Measurements from ENCODE around the gene DIPK1A. TPM values are rescaled to one million over a fixed set of nuclear protein-coding genes. Genes with fewer than 3 reads are reported as not detected.

DIPK1A gene
- total and polyA plus RNA-seq, 2 experiments from 2014 or later = 26.6 to 51.6 TPM

DNA sequence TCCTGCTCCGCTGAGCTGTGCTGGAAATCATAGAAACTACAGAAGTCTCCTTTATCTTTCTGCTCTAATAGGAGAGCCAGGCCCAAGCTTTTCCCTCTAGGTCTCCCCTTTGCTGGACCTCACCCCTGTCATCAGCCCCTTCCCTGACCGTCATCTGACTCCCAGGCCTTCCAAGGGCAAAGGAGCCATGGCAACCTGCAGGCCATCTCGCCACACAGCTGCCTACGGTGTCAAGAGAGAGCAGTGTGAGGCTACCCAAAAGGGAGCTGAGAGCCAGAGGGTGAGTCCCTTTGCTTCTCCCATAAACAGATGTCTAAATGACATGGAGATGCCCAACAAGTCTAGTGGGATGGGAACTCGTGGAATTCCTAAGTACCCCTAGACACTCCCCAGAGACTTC lies 37.6 kb upstream of the DIPK1A start:
- Histone ChIP-seq H3K4me1 (ENCODE audit: insufficient read depth) (no peaks in the 10 kb centered on the region), H3K9me3 (ENCODE audit: low read depth) (no peaks in the 10 kb centered on the region), H3K4me2 (ENCODE audit: unreplicated experiment) (no peak overlapping the region), H2AFZ (no peak overlapping the region), H3K36me3 (ENCODE audit: low read depth) (no peaks in the 10 kb centered on the region), H3K9ac (no peak overlapping the region), H3K27me3 (replicated peaks; ENCODE audit: insufficient read depth) (0 out of 2 replicates have a peak, but pooled peaks cover 6% of the 10 kb centered on the region), H3K79me2 (ENCODE audit: insufficient read depth) (no peaks in the 10 kb centered on the region), H4K20me1 (ENCODE audit: insufficient read depth) (no peaks in the 10 kb centered on the region), H3K9me2 (ENCODE audit: insufficient read depth) (no peaks in the 10 kb centered on the region), H3F3A (ENCODE audit: insufficient read depth) (peaks cover 7% of the 10 kb centered on the region), H3K27ac (no peak overlapping the region), H3K4me3 (no peak overlapping the region)
- in situ Hi-C loops (cut with MboI) = no loop called here
- 87 to 89% methylated on average over 5 of the region's 5 CpGs for WGBS, 2 experiments (ENCODE audit: low coverage in 1 of 2, low lambda C conversion rate in 2 of 2, missing lambda C conversion rate in 2 of 2)
- TF ChIP-seq EZH2phosphoT487 (IDR thresholded peaks at IDR 0.05; ENCODE audit: insufficient read depth, low read depth) (no peak), EZH2 (IDR thresholded peaks at IDR 0.05; ENCODE audit: insufficient read depth, poor library complexity, severe bottlenecking) (no peak)
- DNase-seq = no peak

DNA sequence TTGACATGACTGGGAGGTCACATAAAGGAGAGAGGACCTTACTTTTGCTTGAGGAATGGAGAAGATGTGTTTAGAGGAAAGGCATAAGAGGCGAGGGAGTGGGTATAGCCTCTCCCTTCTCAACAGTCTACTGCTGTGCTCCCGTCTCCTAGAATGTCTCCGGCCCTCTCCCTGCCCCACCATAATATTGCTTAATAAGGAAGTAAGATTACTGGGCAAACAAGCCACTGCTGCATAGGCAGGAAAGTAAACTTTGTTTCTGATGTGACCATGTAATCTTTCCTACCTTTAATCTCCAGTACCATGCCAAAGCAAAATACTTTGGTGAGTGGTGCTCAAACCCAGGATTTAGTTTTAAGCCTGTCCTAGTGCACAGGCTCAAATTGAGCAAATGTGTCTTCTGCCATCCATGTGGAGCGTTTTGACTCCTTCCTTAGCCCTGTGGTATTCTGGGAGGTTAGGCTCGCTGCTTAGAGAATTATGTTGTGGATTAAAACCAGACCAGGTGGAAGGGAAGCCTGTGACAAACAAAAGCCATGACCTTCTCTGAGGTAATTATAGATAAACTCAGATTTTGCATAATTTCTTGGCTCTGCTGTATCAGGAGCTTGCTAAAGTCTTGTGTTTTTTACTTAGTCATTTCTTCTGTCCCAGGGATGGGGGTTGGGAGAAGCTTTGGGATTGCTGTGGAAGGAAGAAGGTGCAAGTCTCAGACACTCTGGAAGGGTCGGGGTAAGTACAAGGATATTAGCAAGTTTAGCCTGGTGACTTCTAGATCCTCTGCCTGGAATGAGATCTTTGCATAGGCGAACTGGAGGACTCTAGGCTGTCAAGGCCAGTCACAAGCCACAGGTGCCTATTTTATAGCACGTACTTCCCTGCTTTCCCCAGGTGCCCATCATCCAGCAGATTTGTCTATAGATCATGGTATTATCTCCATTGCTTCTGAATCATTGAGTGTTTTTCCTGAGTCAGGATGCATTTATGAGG lies 34.5 kb upstream of the DIPK1A start:
- Histone ChIP-seq H3K4me3 (no peak overlapping the region), H3K9me3 (ENCODE audit: low read depth) (no peaks in the 10 kb centered on the region), H3K4me1 (ENCODE audit: insufficient read depth) (no peaks in the 10 kb centered on the region), H3K9ac (no peak overlapping the region), H3K79me2 (ENCODE audit: insufficient read depth) (no peaks in the 10 kb centered on the region), H4K20me1 (ENCODE audit: insufficient read depth) (no peaks in the 10 kb centered on the region), H3K4me2 (ENCODE audit: unreplicated experiment) (no peak overlapping the region), H3K36me3 (ENCODE audit: low read depth) (no peaks in the 10 kb centered on the region), H3K9me2 (ENCODE audit: insufficient read depth) (no peaks in the 10 kb centered on the region), H3K27ac (no peak overlapping the region), H3F3A (ENCODE audit: insufficient read depth) (peaks cover 4% of the 10 kb centered on the region), H3K27me3 (replicated peaks; ENCODE audit: insufficient read depth) (no peaks in the 10 kb centered on the region), H2AFZ (no peak overlapping the region)
- no peak for DNase-seq
- in situ Hi-C loops (cut with MboI) = no loop called here
- 72 to 73% methylated on average over 8 of the region's 8 CpGs for WGBS, 2 experiments (ENCODE audit: low coverage in 1 of 2, low lambda C conversion rate in 2 of 2, missing lambda C conversion rate in 2 of 2)
- TF ChIP-seq EZH2 (IDR thresholded peaks at IDR 0.05; ENCODE audit: insufficient read depth, poor library complexity, severe bottlenecking) (no peak), EZH2phosphoT487 (IDR thresholded peaks at IDR 0.05; ENCODE audit: insufficient read depth, low read depth) (no peak)

DNA sequence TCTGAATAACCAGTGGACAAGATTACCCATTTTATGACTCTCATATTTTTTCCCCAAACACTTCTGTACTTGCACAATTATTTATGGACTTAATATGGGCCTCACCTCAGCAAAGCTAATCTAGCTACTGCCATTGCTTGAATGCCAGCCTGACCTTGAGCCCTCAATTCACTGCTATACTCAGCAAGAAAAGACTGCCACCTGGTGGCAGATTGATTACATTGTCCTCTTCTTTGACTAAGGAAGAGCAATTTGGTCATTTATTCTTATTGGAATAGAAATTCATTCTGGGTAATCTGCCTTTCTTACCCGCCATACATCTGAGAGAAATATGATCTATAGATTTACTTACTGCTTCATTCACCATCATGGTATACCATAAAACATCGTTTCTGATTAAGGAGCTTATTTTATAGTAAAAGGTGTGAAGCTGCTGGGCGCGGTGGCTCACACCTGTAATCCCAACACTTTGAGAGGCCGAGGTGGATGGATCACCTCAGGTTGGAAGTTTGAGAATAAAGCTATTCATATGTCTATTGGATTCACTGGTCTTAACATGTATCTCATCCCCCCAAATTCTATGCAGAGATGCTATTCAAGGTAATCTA lies 32.9 kb upstream of the DIPK1A start:
- Histone ChIP-seq H3F3A (ENCODE audit: insufficient read depth) (peaks cover 2% of the 10 kb centered on the region; the same call in 1 of the 2 replicates), H3K4me3 (no peak overlapping the region), H3K4me2 (ENCODE audit: unreplicated experiment) (no peak overlapping the region), H3K9me2 (ENCODE audit: insufficient read depth) (no peaks in the 10 kb centered on the region), H2AFZ (no peak overlapping the region), H3K4me1 (ENCODE audit: insufficient read depth) (peaks cover 2% of the 10 kb centered on the region; the same call in 1 of the 2 replicates), H3K79me2 (ENCODE audit: insufficient read depth) (no peaks in the 10 kb centered on the region), H4K20me1 (ENCODE audit: insufficient read depth) (no peaks in the 10 kb centered on the region), H3K27me3 (replicated peaks; ENCODE audit: insufficient read depth) (no peaks in the 10 kb centered on the region), H3K36me3 (ENCODE audit: low read depth) (no peaks in the 10 kb centered on the region), H3K9me3 (ENCODE audit: low read depth) (no peaks in the 10 kb centered on the region), H3K9ac (no peak overlapping the region), H3K27ac (no peak overlapping the region)
- peak; percentile 87 for DNase-seq
- TF ChIP-seq EZH2phosphoT487 (IDR thresholded peaks at IDR 0.05; ENCODE audit: insufficient read depth, low read depth) (no peak), EZH2 (IDR thresholded peaks at IDR 0.05; ENCODE audit: insufficient read depth, poor library complexity, severe bottlenecking) (no peak)
- in situ Hi-C loops (cut with MboI) = loop anchor here (5.0 kb wide), 1 partner anchor 137 kb away; no protein-coding TSS in a partner anchor
- WGBS, 2 experiments (ENCODE audit: low coverage in 1 of 2, low lambda C conversion rate in 2 of 2, missing lambda C conversion rate in 2 of 2) = 57 to 59% methylated on average over 5 of the region's 5 CpGs

DNA sequence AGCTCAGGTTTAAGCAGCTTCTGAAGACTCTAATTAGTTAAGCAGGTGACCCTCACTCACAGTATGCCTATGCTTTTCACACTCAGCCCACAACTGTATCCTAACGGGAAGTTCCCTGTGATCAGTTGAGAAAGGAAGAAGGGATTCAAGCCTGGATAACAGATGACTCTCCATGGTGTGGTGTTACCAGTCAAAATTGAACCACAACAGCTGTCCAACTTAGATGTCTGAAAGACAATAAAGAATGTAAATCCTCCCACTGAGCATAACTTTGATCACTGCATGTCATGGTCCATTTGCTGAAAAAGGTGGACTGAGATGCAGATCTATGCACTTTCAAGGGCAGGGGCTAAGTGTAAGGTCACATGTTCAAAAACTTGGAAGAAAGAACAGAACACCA lies 32.3 kb upstream of the DIPK1A start:
- Histone ChIP-seq H4K20me1 (ENCODE audit: insufficient read depth) (no peaks in the 10 kb centered on the region), H3K27me3 (replicated peaks; ENCODE audit: insufficient read depth) (no peaks in the 10 kb centered on the region), H3K79me2 (ENCODE audit: insufficient read depth) (no peaks in the 10 kb centered on the region), H2AFZ (no peak overlapping the region), H3K36me3 (ENCODE audit: low read depth) (no peaks in the 10 kb centered on the region), H3K27ac (no peak overlapping the region), H3F3A (ENCODE audit: insufficient read depth) (peaks cover 4% of the 10 kb centered on the region; the same call in 1 of the 2 replicates), H3K4me2 (ENCODE audit: unreplicated experiment) (no peak overlapping the region), H3K9ac (no peak overlapping the region), H3K4me3 (no peak overlapping the region), H3K9me2 (ENCODE audit: insufficient read depth) (no peaks in the 10 kb centered on the region), H3K4me1 (ENCODE audit: insufficient read depth) (peaks cover 4% of the 10 kb centered on the region; the same call in 1 of the 2 replicates), H3K9me3 (ENCODE audit: low read depth) (no peaks in the 10 kb centered on the region)
- TF ChIP-seq EZH2 (IDR thresholded peaks at IDR 0.05; ENCODE audit: insufficient read depth, poor library complexity, severe bottlenecking) (no peak), EZH2phosphoT487 (IDR thresholded peaks at IDR 0.05; ENCODE audit: insufficient read depth, low read depth) (no peak)
- in situ Hi-C loops (cut with MboI) = loop anchor here (5.0 kb wide), 1 partner anchor 136 kb away; no protein-coding TSS in a partner anchor
- DNase-seq = no peak
- WGBS, 2 experiments (ENCODE audit: low coverage in 1 of 2, low lambda C conversion rate in 2 of 2, missing lambda C conversion rate in 2 of 2) = 48 to 61% methylated on average over 1 of the region's 1 CpG
